Keratinocyte (primary cell): ENCODE results near the gene IRF6. TPM values are rescaled to one million over a fixed set of nuclear protein-coding genes. Genes with fewer than 3 reads are reported as not detected.

Experiments
- DNase-seq: peaks from one replicate; pipeline ENCODE4 v3.0.0-alpha.2; 2011; ENCODE audit warnings: low read depth, missing footprints, low spot score
- FAIRE-seq: peaks from 2 replicates; lab custom pipeline; 2011; peaks lifted over from hg19 to GRCh38; lab: Jason Lieb, UNC
- H2AFZ ChIP-seq: 2 replicates; pipeline ENCODE4 v1.6.0; 2012; ENCODE audit warnings: low read length, control low read depth, inconsistent platforms; ENCODE audit not compliant: control insufficient read depth
- H3K27ac ChIP-seq: 2 replicates; pipeline ENCODE4 v1.5.1; 2011; ENCODE audit warnings: low read length; ENCODE audit not compliant: control insufficient read depth, insufficient read depth
- H3K27me3 ChIP-seq: 3 replicates; pipeline ENCODE4 v1.6.0; 2011; ENCODE audit warnings: low read length; ENCODE audit not compliant: control insufficient read depth, insufficient read depth; ENCODE audit errors: extremely low read depth
- H3K36me3 ChIP-seq, 2 experiments: 2 replicates in 1 of 2; 3 replicates in 1 of 2; pipeline ENCODE4 v1.5.1; 2011; ENCODE audit warnings: low read length in 2 of 2, mild to moderate bottlenecking in 1 of 2; ENCODE audit not compliant: control insufficient read depth in 2 of 2, insufficient read depth in 2 of 2; ENCODE audit errors: extremely low read depth in 1 of 2
- H3K4me1 ChIP-seq: 3 replicates; pipeline ENCODE4 v1.5.1; 2011; ENCODE audit warnings: low read length; ENCODE audit not compliant: control insufficient read depth, insufficient read depth; ENCODE audit errors: extremely low read depth
- H3K4me2 ChIP-seq: 3 replicates; pipeline ENCODE4 v1.6.0; 2011; ENCODE audit warnings: low read depth, low read length; ENCODE audit not compliant: control insufficient read depth, insufficient read depth; ENCODE audit errors: extremely low read depth
- H3K4me3 ChIP-seq, 3 experiments: fragments of 200-600 bp in 1 of 3; sonication (generic) in 1 of 3; 2 replicates in 2 of 3; 3 replicates in 1 of 3; pipeline ENCODE4 v1.5.1; 2011 to 2016; ENCODE audit warnings: low read length in 3 of 3, mild to moderate bottlenecking in 3 of 3, control low read depth in 2 of 3, inconsistent platforms in 1 of 3, low read depth in 1 of 3, mixed read lengths in 1 of 3, mixed run types in 1 of 3, moderate library complexity in 1 of 3; ENCODE audit not compliant: control insufficient read depth in 2 of 3, insufficient read depth in 2 of 3; ENCODE audit errors: extremely low read depth in 1 of 3
- H3K79me2 ChIP-seq: 2 replicates; pipeline ENCODE4 v1.6.0; 2012; ENCODE audit warnings: low read length; ENCODE audit not compliant: control insufficient read depth, insufficient read depth
- H3K9ac ChIP-seq: 3 replicates; pipeline ENCODE4 v1.6.0; 2011; ENCODE audit warnings: low read length; ENCODE audit not compliant: control insufficient read depth, insufficient read depth; ENCODE audit errors: extremely low read depth
- H3K9me1 ChIP-seq: 3 replicates; pipeline ENCODE4 v1.6.0; 2011; ENCODE audit warnings: low read length; ENCODE audit not compliant: control insufficient read depth, insufficient read depth; ENCODE audit errors: extremely low read depth
- H3K9me3 ChIP-seq: 2 replicates; pipeline ENCODE4 v1.5.1; 2012; ENCODE audit warnings: low read depth, low read length; ENCODE audit not compliant: control insufficient read depth
- H4K20me1 ChIP-seq: 3 replicates; pipeline ENCODE4 v1.6.0; 2011; ENCODE audit warnings: low read length; ENCODE audit not compliant: control insufficient read depth, insufficient read depth; ENCODE audit errors: extremely low read depth
- CTCF ChIP-seq, 3 experiments: IDR thresholded peaks in 1 of 3; conservative IDR thresholded peaks in 1 of 3; optimal IDR thresholded peaks in 1 of 3; 2 replicates in 2 of 3; 3 replicates in 1 of 3; pipeline versions ENCODE3 to v1.5.1; 2011; ENCODE audit warnings: low read length in 3 of 3, mild to moderate bottlenecking in 3 of 3, moderate library complexity in 2 of 3, control low read depth in 1 of 3, inconsistent platforms in 1 of 3; ENCODE audit not compliant: insufficient read depth in 2 of 3; ENCODE audit errors: extremely low read depth in 1 of 3
- EZH2 ChIP-seq: IDR thresholded peaks from one replicate; pipeline ENCODE4 v1.6.1; 2012; ENCODE audit warnings: inconsistent platforms, mild to moderate bottlenecking, low read length, moderate library complexity
- dilution Hi-C: fragments of 300-500 bp; cut with MboI; formaldehyde crosslinking; loops from one replicate; pipeline ENCODE4 v1.7.0; 2020; ENCODE audit warnings: low sequenced_read_pairs; ENCODE audit not compliant: extremely low pct_ligation_motif_present
- polyA plus RNA-seq, 5 experiments: library from polyadenylated mRNA; depleted of rRNA in 3 of 5; stranded (reverse) in 3 of 5; stranded (forward) in 1 of 5; unstranded in 1 of 5; fragments of >200 nt; gene quantifications; 1 replicate in 1 of 5; 2 replicates in 3 of 5; 3 replicates in 1 of 5; pipeline versions ENCODE4 v1.2.1 to v1.2.3, GENCODE V29; 2011 to 2012; ENCODE audit warnings: missing spikeins in 2 of 5, low read depth in 1 of 5, low replicate concordance in 1 of 5

Gene IRF6
- polyA plus RNA-seq, 1 donor (not counting 4 experiments of a cell fraction or from before 2014, with no cell fraction given), result 476 TPM

- no peaks in the 10 kb centered on the region for H4K20me1 ChIP-seq
- peak; percentile 32 for FAIRE-seq
- H3K36me3 ChIP-seq, result no peaks in the 10 kb centered on the region
- no peak for DNase-seq
- H3K4me1 ChIP-seq, result peaks cover 34% of the 10 kb centered on the region
- peak overlapping the region; percentile 98 for H3K9ac ChIP-seq
- no peaks in the 10 kb centered on the region for H3K79me2 ChIP-seq
- no peaks in the 10 kb centered on the region for H3K27me3 ChIP-seq
- peak overlapping the region; percentile 100 for H3K27ac ChIP-seq
- dilution Hi-C loops, result no loop called here
- H3K4me3 ChIP-seq, result peak overlapping the region in 2 of 3 experiments; percentile 26 to 57
- no peak overlapping the region for H2AFZ ChIP-seq
- H3K9me1 ChIP-seq, result no peaks in the 10 kb centered on the region
- peak overlapping the region; percentile 97 for H3K4me2 ChIP-seq
- no peaks in the 10 kb centered on the region for H3K9me3 ChIP-seq
- no peak for TF ChIP-seq CTCF (optimal IDR thresholded peaks at IDR 0.05 in 1 of 3, IDR thresholded peaks at IDR 0.05 in 1 of 3, conservative IDR thresholded peaks at IDR 0.05 in 1 of 3; ENCODE audit: extremely low read depth in 1 of 3, insufficient read depth in 2 of 3, low read length in 3 of 3)
- no peak for TF ChIP-seq EZH2
Measured at GRCh38 chr1:209815490-209815889, 9.5 kb upstream of the IRF6 start.

- Histone ChIP-seq H3K4me2 (no peak overlapping the region), H3K9me1 (no peaks in the 10 kb centered on the region), H3K4me1 (peaks cover 48% of the 10 kb centered on the region), H3K79me2 (no peaks in the 10 kb centered on the region), H3K4me3 (no peak overlapping the region), H3K36me3 (no peaks in the 10 kb centered on the region), H3K9me3 (no peaks in the 10 kb centered on the region), H3K9ac (no peak overlapping the region), H2AFZ (no peak overlapping the region), H3K27me3 (no peaks in the 10 kb centered on the region), H4K20me1 (no peaks in the 10 kb centered on the region), H3K27ac (no peak overlapping the region)
- DNase-seq (no peak), FAIRE-seq (no peak)
- dilution Hi-C loops, result no loop called here
- no peak for TF ChIP-seq EZH2
- no peak for TF ChIP-seq CTCF (optimal IDR thresholded peaks at IDR 0.05 in 1 of 3, IDR thresholded peaks at IDR 0.05 in 1 of 3, conservative IDR thresholded peaks at IDR 0.05 in 1 of 3; ENCODE audit: extremely low read depth in 1 of 3, insufficient read depth in 2 of 3, low read length in 3 of 3)
Measured at GRCh38 chr1:209813902-209814301, 8.0 kb upstream of the IRF6 start.
